HFFc6 (cell line): ENCODE results near the gene ITPR1. TPM values are rescaled to one million over a fixed set of nuclear protein-coding genes. Genes with fewer than 3 reads are reported as not detected.

ENCODE experiments used
- DNase-seq: peaks from one replicate; pipeline ENCODE4 v3.0.0-alpha.2; 2018
- H3K27ac Mint-ChIP-seq: 2 replicates; pipeline ENCODE4 v1.8.0; 2020; ENCODE audit warnings: mild to moderate bottlenecking, mixed read lengths
- H3K27me3 Mint-ChIP-seq: 2 replicates; pipeline ENCODE4 v1.8.0; 2021; ENCODE audit warnings: mild to moderate bottlenecking, moderate library complexity, mixed read lengths; ENCODE audit not compliant: insufficient read depth
- H3K36me3 Mint-ChIP-seq: 2 replicates; pipeline ENCODE4 v1.8.0; 2021; ENCODE audit warnings: low read depth, mixed read lengths
- H3K4me1 Mint-ChIP-seq: 2 replicates; pipeline ENCODE4 v1.8.0; 2020; ENCODE audit warnings: low read depth, mixed read lengths
- H3K4me3 Mint-ChIP-seq: 2 replicates; pipeline ENCODE4 v1.8.0; 2020; ENCODE audit warnings: mild to moderate bottlenecking, moderate library complexity, mixed read lengths
- H3K9me3 Mint-ChIP-seq: 2 replicates; pipeline ENCODE4 v1.8.0; 2020; ENCODE audit warnings: mild to moderate bottlenecking, mixed read lengths
- total RNA-seq, 6 experiments: library from RNA; stranded (reverse); fragmentation: NEBNext Ultra II Directional; extraction: Animal tissue kit (Norgen Biotek cat#: 25700); gene quantifications; 2 replicates in 1 of 6; 3 replicates in 5 of 6; pipeline ENCODE4 v1.2.3, GENCODE V29; 2021
- TF ChIP-seq, protein P1 (sequence below): fragments of 200-600 bp; sonication (generic); IDR thresholded peaks from 2 replicates; pipeline ENCODE4 v1.5.0; 2021; ENCODE audit warnings: antibody characterized with exemption, mild to moderate bottlenecking

Gene ITPR1
- total RNA-seq, 6 experiments from 2014 or later, result 4.9 to 8.3 (median 6.1) TPM

DNA sequence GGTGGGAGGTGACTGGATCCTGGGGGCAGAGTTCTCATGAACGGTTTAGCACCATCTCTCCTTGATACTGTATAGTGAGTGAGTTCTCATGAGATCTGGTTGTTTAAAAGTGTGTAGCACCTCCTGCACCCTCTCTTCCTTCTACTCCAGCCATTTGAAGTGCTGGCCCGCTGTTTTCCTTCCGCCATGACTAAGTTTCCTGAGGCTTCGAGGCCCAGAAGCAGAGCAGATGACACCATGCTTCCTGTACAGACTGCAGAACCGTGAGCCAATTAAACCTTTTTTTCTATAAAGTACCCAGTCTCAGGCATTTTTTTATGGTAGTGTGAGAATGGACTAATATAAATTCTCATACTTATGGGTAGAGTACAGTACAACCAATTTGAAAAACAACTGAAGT, 362.5 kb downstream of the ITPR1 start:
- Mint-ChIP-seq H3K9me3 (peaks cover 4% of the 10 kb centered on the region), H3K27me3 (peaks cover 2% of the 10 kb centered on the region; the same call in 1 of the 2 replicates), H3K4me3 (no peak overlapping the region), H3K4me1 (peaks cover 11% of the 10 kb centered on the region), H3K36me3 (no peaks in the 10 kb centered on the region), H3K27ac (no peak overlapping the region)
- TF ChIP-seq, protein P1, sequence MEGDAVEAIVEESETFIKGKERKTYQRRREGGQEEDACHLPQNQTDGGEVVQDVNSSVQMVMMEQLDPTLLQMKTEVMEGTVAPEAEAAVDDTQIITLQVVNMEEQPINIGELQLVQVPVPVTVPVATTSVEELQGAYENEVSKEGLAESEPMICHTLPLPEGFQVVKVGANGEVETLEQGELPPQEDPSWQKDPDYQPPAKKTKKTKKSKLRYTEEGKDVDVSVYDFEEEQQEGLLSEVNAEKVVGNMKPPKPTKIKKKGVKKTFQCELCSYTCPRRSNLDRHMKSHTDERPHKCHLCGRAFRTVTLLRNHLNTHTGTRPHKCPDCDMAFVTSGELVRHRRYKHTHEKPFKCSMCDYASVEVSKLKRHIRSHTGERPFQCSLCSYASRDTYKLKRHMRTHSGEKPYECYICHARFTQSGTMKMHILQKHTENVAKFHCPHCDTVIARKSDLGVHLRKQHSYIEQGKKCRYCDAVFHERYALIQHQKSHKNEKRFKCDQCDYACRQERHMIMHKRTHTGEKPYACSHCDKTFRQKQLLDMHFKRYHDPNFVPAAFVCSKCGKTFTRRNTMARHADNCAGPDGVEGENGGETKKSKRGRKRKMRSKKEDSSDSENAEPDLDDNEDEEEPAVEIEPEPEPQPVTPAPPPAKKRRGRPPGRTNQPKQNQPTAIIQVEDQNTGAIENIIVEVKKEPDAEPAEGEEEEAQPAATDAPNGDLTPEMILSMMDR, result no peak
- DNase-seq, result no peak

DNA sequence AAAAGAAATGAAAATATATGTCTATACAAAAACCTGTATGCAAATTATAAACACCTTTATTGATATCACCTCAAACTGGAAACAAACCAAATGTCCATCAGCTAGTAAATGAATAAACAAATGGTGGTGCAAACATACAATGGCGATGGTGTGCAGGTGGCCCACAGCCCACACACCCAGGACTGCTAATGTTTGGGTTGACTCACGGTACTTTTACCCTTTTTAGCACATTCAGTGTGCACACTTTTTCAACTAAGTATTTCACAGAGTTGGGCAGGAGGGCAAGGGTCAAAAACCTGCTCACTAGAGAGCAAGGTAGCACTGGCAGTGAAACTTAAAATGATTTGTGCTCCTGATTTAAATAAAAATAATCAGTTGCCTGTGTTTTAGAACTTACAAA, 363.0 kb downstream of the ITPR1 start:
- TF ChIP-seq, protein P1, result no peak
- Mint-ChIP-seq H3K4me3 (no peak overlapping the region), H3K36me3 (peaks cover 3% of the 10 kb centered on the region), H3K9me3 (peaks cover 7% of the 10 kb centered on the region), H3K27ac (no peak overlapping the region), H3K27me3 (peaks cover 2% of the 10 kb centered on the region; the same call in 1 of the 2 replicates), H3K4me1 (peaks cover 11% of the 10 kb centered on the region)
- DNase-seq, result no peak

DNA sequence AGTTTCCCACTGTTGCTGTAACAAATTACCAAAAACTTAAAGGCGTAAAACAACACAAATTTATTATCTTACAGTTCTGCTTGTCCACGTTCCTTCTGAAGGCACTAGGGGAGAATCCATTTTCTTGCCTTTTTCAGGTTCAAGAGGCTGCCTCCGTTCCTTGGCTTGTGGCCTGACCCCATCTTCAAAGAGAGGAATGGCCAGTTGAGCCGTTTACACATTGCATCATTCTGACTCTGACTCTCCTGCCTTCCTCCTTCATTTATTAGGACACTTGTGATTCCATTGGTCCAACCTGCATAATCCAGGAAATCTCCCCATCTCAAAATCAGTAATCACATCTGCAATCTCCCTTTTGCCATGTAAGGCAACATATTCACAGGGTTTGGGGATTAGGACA, 363.4 kb downstream of the ITPR1 start:
- Mint-ChIP-seq H3K36me3 (peaks cover 6% of the 10 kb centered on the region), H3K4me3 (no peak overlapping the region), H3K9me3 (peaks cover 11% of the 10 kb centered on the region), H3K27me3 (peaks cover 2% of the 10 kb centered on the region; the same call in 1 of the 2 replicates), H3K4me1 (peaks cover 11% of the 10 kb centered on the region), H3K27ac (no peak overlapping the region)
- DNase-seq, result no peak
- TF ChIP-seq, protein P1, result no peak

GRCh38 chr3:4856986-4857385, 363.8 kb downstream of the ITPR1 start:
- Mint-ChIP-seq H3K9me3 (peaks cover 15% of the 10 kb centered on the region), H3K27ac (no peak overlapping the region), H3K4me3 (no peak overlapping the region), H3K4me1 (peaks cover 11% of the 10 kb centered on the region), H3K27me3 (peaks cover 2% of the 10 kb centered on the region; the same call in 1 of the 2 replicates), H3K36me3 (peaks cover 6% of the 10 kb centered on the region)
- TF ChIP-seq, protein P1, result no peak
- no peak for DNase-seq

DNA sequence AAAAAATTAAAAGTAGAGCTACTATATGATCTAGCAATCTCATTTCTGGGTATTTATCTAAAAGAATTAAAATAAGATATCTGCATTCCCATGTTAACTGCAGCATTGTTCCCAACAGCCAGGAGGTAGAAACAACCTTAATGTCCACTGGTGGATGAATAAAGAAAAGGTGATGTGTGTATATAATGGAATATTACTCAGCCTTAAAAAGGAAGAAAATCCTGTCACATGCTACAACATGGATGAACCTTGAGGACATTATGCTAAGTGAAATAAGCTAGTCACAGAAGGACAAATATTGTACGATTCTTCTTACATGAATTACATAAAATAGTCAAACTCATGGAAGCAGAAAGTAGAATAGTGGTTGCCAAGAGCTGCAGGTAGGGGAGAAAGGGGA, 366.6 kb downstream of the ITPR1 start:
- Mint-ChIP-seq H3K36me3 (peaks cover 6% of the 10 kb centered on the region), H3K27me3 (peaks cover 4% of the 10 kb centered on the region), H3K9me3 (peaks cover 20% of the 10 kb centered on the region), H3K27ac (no peak overlapping the region), H3K4me1 (no peaks in the 10 kb centered on the region), H3K4me3 (no peak overlapping the region)
- DNase-seq, result no peak
- TF ChIP-seq, protein P1, result no peak

DNA sequence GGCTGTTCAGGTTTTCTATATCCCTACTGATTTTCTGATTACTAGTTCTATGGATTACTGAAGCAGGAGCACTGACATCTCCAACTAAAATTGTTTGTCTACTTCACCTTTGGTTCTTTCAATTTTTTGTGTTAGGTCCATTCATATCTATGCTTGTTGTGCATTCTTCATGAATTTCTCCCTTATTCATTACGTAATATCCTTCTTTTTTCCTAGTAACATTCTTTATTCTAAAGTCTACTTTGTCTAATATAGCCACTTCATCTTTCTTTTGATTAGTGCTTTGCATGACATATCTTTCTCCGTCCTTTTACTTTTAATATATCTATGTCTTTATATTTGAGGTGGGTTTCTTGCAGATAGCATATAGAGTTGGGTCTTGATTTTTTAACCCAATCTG, 369.8 kb downstream of the ITPR1 start:
- peaks cover 4% of the 10 kb centered on the region for H3K27me3 Mint-ChIP-seq
- TF ChIP-seq, protein P1, result no peak
- H3K4me1 Mint-ChIP-seq, result peaks cover 7% of the 10 kb centered on the region; the same call in 1 of the 2 replicates
- no peak overlapping the region for H3K27ac Mint-ChIP-seq
- no peak for DNase-seq
- H3K9me3 Mint-ChIP-seq, result peaks cover 20% of the 10 kb centered on the region
- peaks cover 6% of the 10 kb centered on the region for H3K36me3 Mint-ChIP-seq
- no peak overlapping the region for H3K4me3 Mint-ChIP-seq
